GM12892 (cell line): Measurements from ENCODE around the gene COX6A1. TPM values are rescaled to one million over a fixed set of nuclear protein-coding genes. Genes with fewer than 3 reads are reported as not detected.

Source experiments
- DNase-seq: peaks from one replicate; pipeline ENCODE4 v3.0.0; 2011; ENCODE audit not compliant: insufficient read length
- FAIRE-seq: peaks from 2 replicates; lab custom pipeline; 2011; peaks lifted over from hg19 to GRCh38; lab: Jason Lieb, UNC
- POLR2A ChIP-seq: IDR thresholded peaks from 2 replicates; pipeline ENCODE4 v1.6.1; 2011; ENCODE audit warnings: low read depth, low read length, control low read depth
- POLR2AphosphoS5 ChIP-seq: IDR thresholded peaks from 2 replicates; pipeline ENCODE4 v1.6.1; 2011; ENCODE audit warnings: low read depth, low read length, control low read depth
- TAF1 ChIP-seq: IDR thresholded peaks from 2 replicates; pipeline ENCODE4 v1.6.1; 2011; ENCODE audit warnings: low read depth, mild to moderate bottlenecking, control low read depth, low read length, borderline replicate concordance
- polyA plus RNA-seq: library from polyadenylated mRNA; unstranded; fragments of >200 nt; gene quantifications from one replicate; pipeline ENCODE4 v1.2.1, GENCODE V29; 2012; ENCODE audit warnings: missing spikeins, inconsistent platforms; ENCODE audit not compliant: missing spikeins

The COX6A1 gene
- 447 TPM for polyA plus RNA-seq

DNA sequence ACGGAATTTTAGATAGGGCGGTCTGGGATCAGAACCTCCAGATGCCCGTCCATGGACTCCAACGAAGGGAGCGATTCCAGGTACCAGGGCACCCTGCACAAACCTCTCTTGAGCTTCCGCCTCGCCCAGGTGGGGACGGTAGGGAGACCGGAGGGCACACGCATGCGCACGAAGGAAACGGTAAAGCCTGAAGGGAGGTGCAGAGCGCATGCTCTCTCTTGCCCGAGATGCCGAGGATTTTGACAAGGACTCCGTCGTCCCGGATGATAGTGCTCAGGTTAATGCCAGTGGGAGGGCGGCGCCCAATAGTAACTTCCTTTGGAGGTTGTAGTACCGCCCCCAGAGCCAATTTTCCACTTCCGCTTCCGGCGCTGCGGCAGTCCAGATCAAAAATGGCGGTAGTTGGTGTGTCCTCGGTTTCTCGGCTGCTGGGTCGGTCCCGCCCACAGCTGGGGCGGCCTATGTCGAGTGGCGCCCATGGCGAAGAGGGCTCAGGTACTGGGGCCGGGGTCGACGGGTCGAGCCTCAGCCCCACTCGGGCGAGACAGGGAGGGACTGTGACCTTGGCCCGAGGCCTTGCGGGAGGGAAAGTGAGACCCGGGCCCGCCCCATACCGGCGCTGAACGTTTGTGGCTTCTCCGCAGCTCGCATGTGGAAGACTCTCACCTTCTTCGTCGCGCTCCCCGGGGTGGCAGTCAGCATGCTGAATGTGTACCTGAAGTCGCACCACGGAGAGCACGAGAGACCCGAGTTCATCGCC, at the start of gene COX6A1:
TSS of gene COX6A1 (plus strand) at position 379 of the 760 bp plus-strand sequence. CDS start at position 393, 14 bp downstream.
- DNase-seq = peak; percentile 94
- FAIRE-seq = peak; percentile 96
- peak; percentile 82; the same call in 1 of the 2 replicates for TF ChIP-seq POLR2A
- TF ChIP-seq POLR2AphosphoS5 = peak; percentile 78
- TF ChIP-seq TAF1 = peak; percentile 83

DNA sequence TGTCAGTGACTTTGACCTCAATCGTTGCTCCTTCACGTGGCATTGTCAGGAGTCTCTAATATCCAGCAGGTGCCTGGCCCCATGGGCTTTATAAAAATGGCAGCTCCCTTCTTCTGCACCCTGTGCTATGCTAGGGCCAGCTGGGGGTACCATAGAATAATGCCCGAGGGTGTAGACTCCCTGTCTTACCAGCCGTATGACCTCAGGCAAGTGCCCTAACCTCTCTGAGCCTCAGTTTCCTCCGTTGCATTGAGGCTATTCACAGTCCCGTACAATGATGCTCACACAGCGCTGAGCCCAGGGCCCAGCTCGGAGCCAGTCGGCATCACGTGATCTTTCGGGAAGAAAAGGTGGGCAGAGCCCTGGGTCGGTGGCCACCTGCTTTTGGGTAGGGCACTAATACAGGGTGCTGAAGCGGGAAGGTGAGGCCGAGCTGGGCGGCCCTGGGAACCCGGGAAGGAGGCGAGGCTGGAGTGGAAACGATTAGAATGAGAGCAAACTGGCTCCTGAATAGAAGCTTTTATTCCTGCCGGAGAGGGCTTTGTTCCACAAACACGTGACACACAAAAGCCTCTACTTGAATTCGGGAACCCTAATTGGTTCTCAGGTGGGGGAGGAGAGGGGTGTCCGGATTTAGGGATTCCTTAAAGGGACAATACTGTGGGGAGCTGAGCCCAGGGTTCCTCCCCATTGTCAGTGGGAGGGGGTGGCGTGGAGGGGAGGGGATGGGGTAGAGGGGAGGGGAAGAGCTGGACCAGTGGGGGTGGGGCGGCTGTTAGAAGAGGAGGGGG, 49.0 kb upstream of the COX6A1 start:
- FAIRE-seq = no peak
- TF ChIP-seq POLR2A (no peak), TAF1 (no peak), POLR2AphosphoS5 (no peak)

DNA sequence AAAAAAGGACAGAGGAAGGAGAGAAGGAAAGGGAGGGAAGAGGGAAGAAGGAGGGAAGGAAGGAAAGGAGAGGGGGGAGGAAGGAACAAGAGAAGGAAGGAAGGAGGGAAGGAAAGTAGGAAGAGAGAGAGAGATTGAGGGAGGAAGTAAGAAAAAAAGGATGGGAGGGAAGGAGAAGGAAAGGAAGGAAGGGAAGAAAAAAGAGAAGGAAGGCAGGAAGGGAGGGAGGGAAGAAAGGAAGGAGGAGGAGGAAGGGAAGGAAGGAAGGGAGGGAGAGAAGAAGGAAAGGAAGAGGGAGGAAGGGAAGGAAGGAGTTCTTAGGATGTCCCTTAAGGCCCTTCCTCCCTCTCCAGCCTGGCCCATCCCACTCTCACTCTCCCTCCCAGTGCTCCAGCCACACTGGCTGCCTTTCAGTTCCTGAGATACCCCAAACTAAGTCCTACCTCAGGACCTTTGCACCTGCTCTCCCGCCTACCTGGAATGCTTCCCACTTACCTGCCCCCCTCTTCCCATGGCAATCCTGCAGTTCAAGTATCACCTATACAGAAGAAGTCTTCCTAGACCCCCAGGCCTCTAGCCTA, 47.3 kb upstream of the COX6A1 start:
- no peak for FAIRE-seq
- no peak for TF ChIP-seq POLR2AphosphoS5
- TF ChIP-seq TAF1 = no peak
- TF ChIP-seq POLR2A = no peak
- DNase-seq = no peak

More for the DNA sequence above, 49.0 kb upstream of the COX6A1 start:
- no peak for DNase-seq

DNA sequence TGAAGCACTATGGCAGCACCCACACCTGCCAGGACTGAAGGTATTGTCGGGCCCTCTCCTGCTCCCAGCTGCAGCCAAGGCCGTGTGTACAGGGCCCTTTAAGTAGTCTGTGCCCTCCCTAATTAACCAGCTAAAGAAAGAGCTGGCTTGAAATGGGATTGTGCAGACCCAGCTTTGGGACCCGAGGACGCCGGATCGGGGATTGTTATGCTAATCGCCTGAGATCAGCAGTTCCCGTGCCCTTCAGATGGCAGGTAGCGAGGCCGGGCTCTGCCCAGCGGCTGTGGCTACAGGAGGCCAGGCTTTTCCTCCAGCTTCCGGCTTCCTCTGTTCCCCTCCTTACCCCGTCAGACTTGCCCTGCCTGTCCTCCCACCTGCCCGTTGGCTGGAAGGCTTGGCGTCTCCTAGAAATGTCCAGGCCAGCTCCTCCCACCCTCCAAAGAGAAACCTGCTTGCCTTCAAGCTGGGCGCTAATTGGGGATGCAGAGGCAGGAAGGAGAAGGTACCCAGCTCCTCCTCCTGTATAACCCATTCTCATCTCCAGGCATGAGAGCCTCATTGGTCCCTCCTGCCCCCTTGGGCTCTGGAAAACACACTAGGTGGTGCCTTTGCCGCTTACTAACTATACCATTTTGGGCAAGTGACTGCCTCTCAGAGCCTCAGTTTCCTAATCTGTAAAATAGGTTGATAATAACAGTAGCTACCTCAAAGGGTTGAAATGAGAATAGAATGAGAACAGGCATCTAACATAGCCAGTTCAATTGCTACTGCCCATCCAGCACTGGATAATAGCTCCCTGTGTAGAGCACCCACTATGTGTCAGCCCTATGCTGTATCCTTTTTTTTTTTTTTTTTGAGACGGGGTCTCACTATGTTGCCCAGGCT, 43.2 kb upstream of the COX6A1 start:
- DNase-seq = no peak
- TF ChIP-seq POLR2AphosphoS5 = no peak
- TF ChIP-seq TAF1 = no peak
- TF ChIP-seq POLR2A = no peak
- FAIRE-seq = no peak

DNA sequence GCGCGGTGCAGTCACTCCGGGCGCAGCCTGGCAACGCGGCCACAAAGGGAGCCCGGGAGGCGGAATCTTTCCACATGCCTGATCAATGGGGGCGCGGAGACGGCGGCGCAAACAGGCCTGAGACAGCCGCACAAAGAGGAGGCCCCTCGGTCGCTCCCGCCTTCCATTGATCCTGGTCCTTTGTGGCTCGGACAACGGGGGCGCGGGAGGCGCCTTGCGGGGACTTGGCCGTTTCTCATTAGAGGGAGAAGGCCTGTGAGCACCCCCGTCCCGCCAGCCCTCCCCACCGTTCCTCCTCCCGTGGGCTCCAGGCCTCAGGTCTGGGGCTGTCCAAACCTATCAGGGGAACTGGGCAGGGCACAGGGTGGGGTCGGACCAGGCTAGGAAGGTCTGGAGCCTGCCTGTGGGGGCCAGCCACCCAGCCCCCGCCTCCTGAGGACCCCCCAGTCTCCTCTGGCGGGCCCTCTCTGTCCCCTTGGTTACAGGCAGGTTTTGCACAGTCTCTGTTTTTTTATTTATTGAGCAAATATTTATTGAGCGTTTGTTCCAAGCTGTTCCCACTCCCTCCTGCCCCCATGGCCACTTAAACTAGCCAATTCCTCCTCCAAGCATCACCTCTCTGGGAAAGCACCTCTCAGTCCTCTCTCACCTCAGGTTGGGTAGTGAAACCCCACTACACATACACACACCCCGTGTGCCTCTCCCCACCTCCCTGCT, 39.9 kb upstream of the COX6A1 start:
- FAIRE-seq (no peak), DNase-seq (no peak)
- TF ChIP-seq TAF1 = no peak
- no peak for TF ChIP-seq POLR2AphosphoS5
- TF ChIP-seq POLR2A = no peak

DNA sequence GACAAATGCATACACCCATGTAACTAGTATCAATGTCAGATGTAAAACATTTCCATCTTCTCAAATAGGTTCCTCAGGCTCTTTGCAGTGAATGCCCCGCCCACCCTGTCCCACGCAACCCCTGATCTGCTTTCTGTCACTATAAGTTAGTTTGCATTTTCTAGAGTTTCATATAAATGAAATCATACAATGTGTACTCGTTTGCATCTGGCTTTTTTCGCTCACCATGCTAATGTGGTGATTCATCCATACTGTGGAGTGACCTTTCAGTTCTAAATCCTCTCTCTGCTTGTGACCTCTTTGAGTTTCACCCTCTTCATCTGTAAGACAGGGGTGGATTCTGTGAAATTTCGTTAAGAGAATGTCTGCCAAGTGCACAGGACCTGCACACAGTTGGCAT, 38.4 kb upstream of the COX6A1 start:
- DNase-seq (no peak), FAIRE-seq (no peak)
- no peak for TF ChIP-seq TAF1
- no peak for TF ChIP-seq POLR2A
- no peak for TF ChIP-seq POLR2AphosphoS5

DNA sequence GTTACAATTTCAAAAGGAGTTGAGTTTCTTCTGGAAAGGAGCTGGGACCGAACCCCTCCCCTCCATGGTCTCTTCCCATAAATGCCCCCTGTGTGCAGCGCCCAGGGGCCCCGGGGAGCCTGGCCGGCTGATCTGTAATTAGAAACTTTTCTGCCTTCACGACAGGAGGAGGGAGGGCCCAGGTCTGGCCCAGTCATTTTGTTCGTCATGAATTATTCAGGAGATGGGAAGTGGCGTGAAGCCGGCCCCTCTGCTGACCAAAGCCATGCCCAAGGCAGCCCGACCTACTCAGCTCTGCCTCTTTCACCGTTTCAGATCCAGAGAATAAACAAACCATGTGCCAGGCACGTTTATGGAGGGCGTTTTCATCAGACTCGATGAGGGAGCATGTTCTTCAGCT, 35.7 kb upstream of the COX6A1 start:
- no peak for TF ChIP-seq TAF1
- no peak for TF ChIP-seq POLR2AphosphoS5
- TF ChIP-seq POLR2A = no peak
- DNase-seq (no peak), FAIRE-seq (no peak)

DNA sequence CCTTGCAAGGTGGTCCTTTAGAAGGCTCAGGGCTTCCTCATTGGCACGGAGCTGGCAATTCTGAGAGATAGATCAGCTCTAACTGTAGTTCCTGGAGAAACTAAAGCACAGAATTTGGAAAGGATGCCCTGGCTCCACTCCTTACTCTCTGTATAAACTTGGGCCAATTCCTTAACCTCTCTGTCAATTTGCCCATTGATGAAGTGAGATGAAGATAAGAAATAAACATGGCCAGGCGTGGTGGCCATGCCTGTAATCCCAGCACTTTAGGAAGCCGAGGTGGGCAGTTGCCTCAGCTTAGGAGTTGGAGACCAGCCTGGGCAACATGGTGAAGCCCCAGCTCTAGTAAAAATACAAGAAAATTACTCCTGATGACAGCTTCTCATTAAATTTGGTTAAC, 34.0 kb upstream of the COX6A1 start:
- TF ChIP-seq POLR2A = no peak
- no peak for TF ChIP-seq POLR2AphosphoS5
- TF ChIP-seq TAF1 = no peak
- no peak for FAIRE-seq
- DNase-seq = no peak

DNA sequence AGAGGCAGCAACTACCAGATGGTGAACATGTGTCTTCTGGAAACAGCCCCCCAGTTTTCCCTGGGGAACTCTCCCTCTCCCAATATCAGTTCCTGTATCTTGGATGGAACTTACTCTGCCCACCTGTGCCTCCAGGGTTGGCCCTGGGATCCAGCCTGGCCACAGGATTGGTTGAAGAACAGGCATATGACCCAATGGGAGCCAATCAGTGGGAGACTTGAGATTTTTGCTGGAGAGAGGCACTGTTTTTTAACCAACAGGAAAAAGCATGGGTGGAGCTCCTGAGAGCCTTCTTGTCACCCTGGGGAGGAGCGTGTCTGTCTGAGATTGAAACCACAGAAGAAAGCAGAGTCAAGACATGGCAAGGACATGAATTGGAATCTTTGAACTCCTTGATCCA, 33.6 kb upstream of the COX6A1 start:
- DNase-seq (no peak), FAIRE-seq (no peak)

DNA sequence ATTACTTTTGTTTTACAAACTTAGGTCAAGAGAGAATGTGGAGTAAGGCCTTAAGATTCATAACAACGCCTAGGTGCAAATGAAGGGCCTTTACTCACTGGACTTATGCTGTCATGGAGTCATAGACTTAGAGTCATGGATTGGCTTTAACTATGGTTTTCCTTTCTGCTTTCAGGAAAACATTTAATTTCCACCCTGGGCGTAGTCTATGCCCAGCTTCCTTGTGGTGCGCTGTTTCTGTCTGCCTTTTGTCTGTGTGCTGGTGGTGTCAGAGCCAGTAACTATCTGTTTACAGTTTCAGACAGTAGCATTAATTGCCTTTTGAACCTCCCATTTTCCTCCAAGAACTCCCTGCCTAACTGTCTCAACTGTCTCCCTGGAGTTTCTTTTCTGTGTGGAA, 31.8 kb upstream of the COX6A1 start:
- DNase-seq (no peak), FAIRE-seq (no peak)
- TF ChIP-seq POLR2AphosphoS5 = no peak

More for the DNA sequence above, 33.6 kb upstream of the COX6A1 start:
- TF ChIP-seq TAF1 (no peak), POLR2A (no peak), POLR2AphosphoS5 (no peak)
